Measurements from ENCODE around the gene NISCH. TPM values are rescaled to one million over a fixed set of nuclear protein-coding genes. Genes with fewer than 3 reads are reported as not detected.
A peak's percentile ranks its signal among the peaks of the same experiment; 100 is the strongest.

The NISCH gene
- total RNA-seq, 1 experiment from 2014 or later = 104 TPM

- Histone ChIP-seq H3K4ac (ENCODE audit: low read depth, low read length) (no peak overlapping the region), H3K23me2 (ENCODE audit: insufficient read length, low read depth, low read length, poor library complexity, severe bottlenecking) (peaks cover 24% of the 10 kb centered on the region), H2BK15ac (ENCODE audit: low read depth, low read length) (no peak overlapping the region), H2AK5ac (ENCODE audit: insufficient read length, low read length) (no peak overlapping the region), H3K79me2 (ENCODE audit: insufficient read depth, low read length) (peaks cover 14% of the 10 kb centered on the region; the same call in 1 of the 2 replicates), H3K14ac (ENCODE audit: insufficient read depth, low read length) (no peak overlapping the region), H4K8ac (replicated peaks; ENCODE audit: insufficient read length, low read depth, low read length) (no peak overlapping the region), H2AFZ (ENCODE audit: low read length) (no peak overlapping the region), H4K91ac (ENCODE audit: insufficient read length, low read depth, low read length) (no peak overlapping the region), H3K4me2 (ENCODE audit: insufficient read depth, insufficient read length, low read length) (no peak overlapping the region), H2BK120ac (ENCODE audit: low read depth, low read length, poor library complexity, severe bottlenecking) (no peak overlapping the region), H3K4me1 (ENCODE audit: insufficient read depth, low read length) (peaks cover 6% of the 10 kb centered on the region), H3K9me3 (ENCODE audit: control insufficient read depth, low read depth, low read length) (no peaks in the 10 kb centered on the region), H3K27me3 (ENCODE audit: insufficient read depth, low read length) (no peaks in the 10 kb centered on the region), H3K18ac (ENCODE audit: insufficient read length, low read depth, low read length) (no peak overlapping the region), H3T11ph (ENCODE audit: low read length) (no peak overlapping the region), H3K79me1 (ENCODE audit: insufficient read depth, low read depth, low read length, poor library complexity, severe bottlenecking) (peaks cover 6% of the 10 kb centered on the region), H3K56ac (ENCODE audit: insufficient read length, low read depth, low read length) (no peak overlapping the region), H3K9ac (ENCODE audit: extremely low read depth, insufficient read length, low read length) (no peak overlapping the region), H4K5ac (ENCODE audit: insufficient read length, low read depth, low read length) (no peak overlapping the region), H2BK12ac (ENCODE audit: insufficient read length, low read depth, low read length) (no peak overlapping the region), H2BK5ac (ENCODE audit: insufficient read length, low read length) (no peak overlapping the region), H3K27ac (ENCODE audit: insufficient read length, low read depth, low read length) (no peak overlapping the region), H4K20me1 (ENCODE audit: control insufficient read depth, insufficient read depth, insufficient read length) (no peaks in the 10 kb centered on the region), H3K23ac (ENCODE audit: insufficient read length, low read depth, low read length) (no peak overlapping the region), H2BK20ac (ENCODE audit: low read depth, low read length, poor library complexity, severe bottlenecking) (no peak overlapping the region)
- Mint-ChIP-seq H3K27me3 (ENCODE audit: low read depth) (no peaks in the 10 kb centered on the region), H3K27ac (no peak overlapping the region), H3K4me1 (peaks cover 43 to 45% of the 10 kb centered on the region in 2 experiments), H3K4me3 (peak overlapping the region; percentile 75 to 99), H3K36me3 (ENCODE audit: insufficient read depth in 1 of 3, low read depth in 3 of 3) (peaks cover 14 to 27% (median 18%) of the 10 kb centered on the region in 3 experiments), H3K9me3 (no peaks in the 10 kb centered on the region)
- WGBS (ENCODE audit: extremely low coverage, insufficient read length, low lambda C conversion rate) = no CpG with 5 or more reads among the region's 19 CpGs
- TF ChIP-seq CTCF (conservative IDR thresholded peaks at IDR 0.05) = no peak
- DNase-seq = no peak
Observed at GRCh38 chr3:52535411-52536111, 80.2 kb downstream of the NISCH start.

Measured in H9 (cell line).